ENCODE data around the gene FAM117B.

The FAM117B gene

DNA sequence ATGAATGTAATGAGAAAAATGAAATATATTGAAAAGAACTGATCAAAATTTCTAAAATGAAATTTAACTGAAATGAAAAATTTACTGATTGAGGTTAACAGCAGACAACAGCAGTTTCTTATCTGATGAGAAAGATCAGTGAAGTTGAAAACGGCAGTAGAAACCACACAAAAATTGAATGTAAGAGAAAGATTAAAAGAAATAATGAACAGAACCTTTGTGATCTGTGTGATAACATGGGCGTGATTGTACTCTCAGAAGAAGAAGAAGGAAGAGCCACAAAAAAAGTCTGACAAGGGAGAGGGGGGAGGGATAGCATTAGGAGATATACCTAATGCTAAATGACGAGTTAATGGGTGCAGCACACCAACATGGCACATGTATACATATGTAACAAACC is 45.2 kb downstream of the FAM117B start:
- DNase-seq (ENCODE audit: low read depth) = no peak
- TF ChIP-seq, protein P1, sequence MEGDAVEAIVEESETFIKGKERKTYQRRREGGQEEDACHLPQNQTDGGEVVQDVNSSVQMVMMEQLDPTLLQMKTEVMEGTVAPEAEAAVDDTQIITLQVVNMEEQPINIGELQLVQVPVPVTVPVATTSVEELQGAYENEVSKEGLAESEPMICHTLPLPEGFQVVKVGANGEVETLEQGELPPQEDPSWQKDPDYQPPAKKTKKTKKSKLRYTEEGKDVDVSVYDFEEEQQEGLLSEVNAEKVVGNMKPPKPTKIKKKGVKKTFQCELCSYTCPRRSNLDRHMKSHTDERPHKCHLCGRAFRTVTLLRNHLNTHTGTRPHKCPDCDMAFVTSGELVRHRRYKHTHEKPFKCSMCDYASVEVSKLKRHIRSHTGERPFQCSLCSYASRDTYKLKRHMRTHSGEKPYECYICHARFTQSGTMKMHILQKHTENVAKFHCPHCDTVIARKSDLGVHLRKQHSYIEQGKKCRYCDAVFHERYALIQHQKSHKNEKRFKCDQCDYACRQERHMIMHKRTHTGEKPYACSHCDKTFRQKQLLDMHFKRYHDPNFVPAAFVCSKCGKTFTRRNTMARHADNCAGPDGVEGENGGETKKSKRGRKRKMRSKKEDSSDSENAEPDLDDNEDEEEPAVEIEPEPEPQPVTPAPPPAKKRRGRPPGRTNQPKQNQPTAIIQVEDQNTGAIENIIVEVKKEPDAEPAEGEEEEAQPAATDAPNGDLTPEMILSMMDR (conservative IDR thresholded peaks at IDR 0.05; ENCODE audit: low read depth, low read length) = no peak
- H3K4me3 ChIP-seq (ENCODE audit: low read depth, low read length) = no peak overlapping the region

DNA sequence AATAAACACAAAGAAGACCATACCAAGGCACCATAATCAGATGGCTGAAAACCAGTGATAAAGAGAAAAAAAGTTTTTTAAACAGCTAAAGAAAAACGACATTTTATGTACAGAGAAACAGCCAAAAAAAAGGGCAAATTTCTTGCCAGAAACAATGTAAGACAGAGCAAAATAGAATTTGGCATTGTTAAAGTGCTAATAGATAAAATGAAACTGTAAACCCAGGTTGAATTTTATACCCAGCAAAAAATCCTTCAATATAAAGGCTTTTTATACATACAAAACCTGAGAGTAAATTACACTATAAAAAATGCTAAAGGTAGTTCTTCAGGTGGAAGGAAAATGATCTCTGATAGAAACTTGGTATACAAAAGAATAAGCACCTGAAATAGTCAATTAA is 45.7 kb downstream of the FAM117B start:
- DNase-seq (ENCODE audit: low read depth) = no peak
- TF ChIP-seq, protein P1 (conservative IDR thresholded peaks at IDR 0.05; ENCODE audit: low read depth, low read length) = no peak
- no peak overlapping the region for H3K4me3 ChIP-seq (ENCODE audit: low read depth, low read length)

DNA sequence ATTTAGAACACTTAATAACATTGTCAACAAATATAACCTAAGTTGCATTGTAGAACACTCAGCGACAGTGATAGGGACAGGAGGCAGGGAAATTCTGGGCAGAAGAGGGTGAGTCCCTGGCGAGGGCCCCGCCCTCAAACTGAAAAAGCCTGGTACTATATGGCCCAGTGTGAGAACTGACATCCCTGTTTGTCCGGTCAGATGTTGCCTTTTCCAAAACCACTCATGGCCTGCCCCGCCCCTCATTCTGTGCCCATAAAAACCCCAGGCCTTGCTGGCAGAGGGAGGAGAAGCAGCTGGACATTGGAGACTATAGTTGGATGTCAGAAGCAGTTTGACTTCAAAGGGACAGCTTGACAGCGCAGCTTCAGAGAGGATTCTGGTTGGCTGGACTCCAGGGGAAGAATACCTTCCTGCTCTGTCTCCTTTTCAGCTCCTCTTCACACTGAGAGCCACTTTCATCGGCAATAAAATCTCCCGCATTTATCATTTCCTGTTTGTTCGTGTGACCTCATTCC is 47.0 kb downstream of the FAM117B start:
- TF ChIP-seq, protein P1 (conservative IDR thresholded peaks at IDR 0.05; ENCODE audit: low read depth, low read length) = no peak

DNA sequence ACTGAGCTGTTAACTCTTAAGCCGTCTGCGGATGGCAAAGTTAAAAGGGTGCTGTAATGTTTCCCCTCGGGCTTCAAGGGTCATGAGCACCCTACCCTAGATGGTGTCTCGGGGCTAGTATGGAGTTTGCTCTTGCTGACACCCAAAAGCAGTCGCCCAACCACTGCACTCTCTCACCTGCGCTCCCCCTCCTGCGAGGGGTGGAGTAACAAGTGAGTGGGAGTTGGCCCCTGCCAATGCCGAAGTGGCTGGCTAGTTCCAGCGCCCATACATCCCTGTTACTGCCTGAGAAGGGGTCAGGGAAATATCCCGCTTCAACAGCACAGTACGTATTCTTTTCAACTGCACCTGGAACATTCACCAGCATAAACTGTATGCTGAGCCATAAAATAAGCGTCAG is 47.5 kb downstream of the FAM117B start:
- H3K4me3 ChIP-seq (ENCODE audit: low read depth, low read length) = no peak overlapping the region
- DNase-seq (ENCODE audit: low read depth) = no peak
- TF ChIP-seq, protein P1 (conservative IDR thresholded peaks at IDR 0.05; ENCODE audit: low read depth, low read length) = no peak

More for the DNA sequence above, 47.0 kb downstream of the FAM117B start:
- no peak for DNase-seq (ENCODE audit: low read depth)
- no peak overlapping the region for H3K4me3 ChIP-seq (ENCODE audit: low read depth, low read length)

DNA sequence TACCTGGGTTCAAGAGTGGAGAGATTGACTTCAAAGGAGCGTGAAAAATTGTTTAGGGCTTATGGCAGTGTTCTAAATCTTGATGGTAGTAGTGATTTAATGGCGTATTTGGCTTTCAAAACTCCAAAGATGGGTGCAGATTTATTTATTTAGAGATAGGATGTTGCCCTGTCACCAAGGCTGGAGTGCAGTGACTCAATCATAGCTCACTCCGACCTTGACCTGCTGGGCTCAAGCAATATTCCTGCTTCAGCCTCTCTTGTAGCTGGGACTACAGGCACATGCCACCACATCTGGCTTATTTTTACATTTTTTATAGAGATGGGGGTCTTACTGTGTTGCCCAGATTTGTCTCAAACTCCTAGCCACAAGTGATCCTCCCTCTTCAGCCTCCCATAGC is 52.5 kb downstream of the FAM117B start:
- no peak overlapping the region for H3K4me3 ChIP-seq (ENCODE audit: low read depth, low read length)
- TF ChIP-seq, protein P1 (conservative IDR thresholded peaks at IDR 0.05; ENCODE audit: low read depth, low read length) = no peak
- no peak for DNase-seq (ENCODE audit: low read depth)

DNA sequence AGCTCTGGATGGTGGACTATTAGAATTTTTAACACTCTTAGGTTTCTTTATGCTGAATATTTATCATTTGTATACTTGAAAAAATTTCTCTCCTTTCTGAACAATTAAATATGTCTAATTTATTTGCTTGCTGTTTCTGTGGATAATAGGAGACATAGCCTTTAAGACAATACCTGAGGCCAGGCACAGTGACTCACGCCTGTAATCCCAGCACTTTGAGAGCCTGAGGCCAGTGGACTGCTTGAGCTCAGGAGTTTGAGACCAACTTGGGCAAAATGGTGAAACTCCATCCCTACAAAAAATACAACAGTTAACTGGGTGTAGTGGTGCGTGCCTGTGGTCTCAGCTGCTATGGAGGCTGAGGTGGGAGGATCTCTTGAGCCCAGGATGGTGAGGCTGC is 54.7 kb downstream of the FAM117B start:
- TF ChIP-seq, protein P1 (conservative IDR thresholded peaks at IDR 0.05; ENCODE audit: low read depth, low read length) = no peak
- DNase-seq (ENCODE audit: low read depth) = no peak

DNA sequence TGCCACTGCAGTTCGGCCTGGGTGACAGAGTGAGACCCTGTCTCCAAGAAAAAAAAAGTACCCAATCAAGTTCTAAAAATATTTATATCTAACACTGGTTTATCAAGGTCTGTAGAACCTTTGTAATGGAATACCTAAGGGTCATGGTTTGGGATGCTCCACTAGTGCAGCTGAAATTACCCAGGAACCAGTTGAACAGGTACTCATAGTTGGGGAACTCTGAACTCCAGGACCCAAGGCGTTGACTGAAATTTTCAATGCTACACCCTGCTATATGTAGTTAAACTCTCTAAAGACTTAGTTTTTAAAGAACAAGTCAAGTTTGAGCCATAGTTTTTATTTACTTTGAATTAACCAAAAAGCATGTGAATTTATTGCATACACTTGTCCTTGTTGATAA is 55.1 kb downstream of the FAM117B start:
- TF ChIP-seq, protein P1 (conservative IDR thresholded peaks at IDR 0.05; ENCODE audit: low read depth, low read length) = no peak
- no peak for DNase-seq (ENCODE audit: low read depth)
- no peak overlapping the region for H3K4me3 ChIP-seq (ENCODE audit: low read depth, low read length)

More for the DNA sequence above, 54.7 kb downstream of the FAM117B start:
- H3K4me3 ChIP-seq (ENCODE audit: low read depth, low read length) = no peak overlapping the region

Data from choroid plexus epithelial cell (primary cell).